Measurements from ENCODE around the gene MYH9.

The MYH9 gene

GRCh38 chr22:36329254-36330078 is 58.3 kb downstream of the MYH9 start:
- DNase-seq, result peak; percentile 100

- DNase-seq, result peak; percentile 88
Measured at GRCh38 chr22:36328635-36329253, 59.0 kb downstream of the MYH9 start.

- peak; percentile 70 for DNase-seq
Measured at GRCh38 chr22:36327922-36328551, 59.7 kb downstream of the MYH9 start.

GRCh38 chr22:36326178-36327161 is 61.3 kb downstream of the MYH9 start:
- DNase-seq, result no peak

GRCh38 chr22:36325154-36326031 is 62.4 kb downstream of the MYH9 start:
- peak; percentile 89 for DNase-seq

GRCh38 chr22:36324414-36324813 is 63.4 kb downstream of the MYH9 start:
- DNase-seq, result no peak

GRCh38 chr22:36323855-36324331 is 63.9 kb downstream of the MYH9 start:
- no peak for DNase-seq

- peak; percentile 50 for DNase-seq
Measured at GRCh38 chr22:36323182-36323854, 64.4 kb downstream of the MYH9 start.

GRCh38 chr22:36322602-36322915 is 65.2 kb downstream of the MYH9 start:
- no peak for DNase-seq

GRCh38 chr22:36321797-36322601 is 65.8 kb downstream of the MYH9 start:
- no peak for DNase-seq

- DNase-seq, result no peak
Measured at GRCh38 chr22:36320553-36320952, 67.2 kb downstream of the MYH9 start.

- DNase-seq, result no peak
Measured at GRCh38 chr22:36319595-36320497, 67.9 kb downstream of the MYH9 start.

- no peak for DNase-seq
Measured at GRCh38 chr22:36318442-36318841, 69.3 kb downstream of the MYH9 start.

GRCh38 chr22:36317658-36318271 is 70.0 kb downstream of the MYH9 start:
- no peak for DNase-seq

GRCh38 chr22:36316419-36316818 is 71.3 kb downstream of the MYH9 start:
- no peak for DNase-seq

- DNase-seq, result no peak
Measured at GRCh38 chr22:36315325-36315724, 72.4 kb downstream of the MYH9 start.

GRCh38 chr22:36311386-36312085 is 76.2 kb downstream of the MYH9 start:
- no peak for DNase-seq

GRCh38 chr22:36308880-36309279 is 78.9 kb downstream of the MYH9 start:
- no peak for DNase-seq
